ENCODE measurements around the gene RNU6-1.

The RNU6-1 gene

GRCh38 chr15:67825881-67826716, 13.7 kb downstream of the RNU6-1 start:
- no peak for TF ChIP-seq CTCF (conservative IDR thresholded peaks at IDR 0.05; ENCODE audit: low read depth, low read length)
- H3K4me3 ChIP-seq (ENCODE audit: low read depth, low read length): no peak overlapping the region
- DNase-seq (ENCODE audit: low read depth): no peak

GRCh38 chr15:67824976-67825880, 14.6 kb downstream of the RNU6-1 start, which contains the start of gene SKOR1:
TSS of gene SKOR1 (plus strand) at chr15:67825509. CDS start at chr15:67825603, 94 bp downstream.
- DNase-seq (ENCODE audit: low read depth): peak; percentile 55
- no peak within 1 kb of the TSS for H3K4me3 ChIP-seq (ENCODE audit: low read depth, low read length)

GRCh38 chr15:67824197-67824968, 15.5 kb downstream of the RNU6-1 start:
- no peak for TF ChIP-seq CTCF (conservative IDR thresholded peaks at IDR 0.05; ENCODE audit: low read depth, low read length)
- DNase-seq (ENCODE audit: low read depth): no peak
- no peak overlapping the region for H3K4me3 ChIP-seq (ENCODE audit: low read depth, low read length)

More at GRCh38 chr15:67824976-67825880, 14.6 kb downstream of the RNU6-1 start, which contains the start of gene SKOR1:
- TF ChIP-seq CTCF (conservative IDR thresholded peaks at IDR 0.05; ENCODE audit: low read depth, low read length): no peak

- no peak overlapping the region for H3K4me3 ChIP-seq (ENCODE audit: low read depth, low read length)
Observed at GRCh38 chr15:67823314-67824196, 16.3 kb downstream of the RNU6-1 start.

GRCh38 chr15:67822537-67823313, 17.1 kb downstream of the RNU6-1 start:
- DNase-seq (ENCODE audit: low read depth): no peak
- no peak for TF ChIP-seq CTCF (conservative IDR thresholded peaks at IDR 0.05; ENCODE audit: low read depth, low read length)
- H3K4me3 ChIP-seq (ENCODE audit: low read depth, low read length): no peak overlapping the region

More at GRCh38 chr15:67823314-67824196, 16.3 kb downstream of the RNU6-1 start:
- no peak for DNase-seq (ENCODE audit: low read depth)
- TF ChIP-seq CTCF (conservative IDR thresholded peaks at IDR 0.05; ENCODE audit: low read depth, low read length): no peak

Data from choroid plexus epithelial cell (primary cell).